Measurements from ENCODE around the gene ADGRA3. TPM values are rescaled to one million over a fixed set of nuclear protein-coding genes. Genes with fewer than 3 reads are reported as not detected.

ADGRA3 gene
- total RNA-seq, 1 experiment from 2014 or later: 56.5 TPM

DNA sequence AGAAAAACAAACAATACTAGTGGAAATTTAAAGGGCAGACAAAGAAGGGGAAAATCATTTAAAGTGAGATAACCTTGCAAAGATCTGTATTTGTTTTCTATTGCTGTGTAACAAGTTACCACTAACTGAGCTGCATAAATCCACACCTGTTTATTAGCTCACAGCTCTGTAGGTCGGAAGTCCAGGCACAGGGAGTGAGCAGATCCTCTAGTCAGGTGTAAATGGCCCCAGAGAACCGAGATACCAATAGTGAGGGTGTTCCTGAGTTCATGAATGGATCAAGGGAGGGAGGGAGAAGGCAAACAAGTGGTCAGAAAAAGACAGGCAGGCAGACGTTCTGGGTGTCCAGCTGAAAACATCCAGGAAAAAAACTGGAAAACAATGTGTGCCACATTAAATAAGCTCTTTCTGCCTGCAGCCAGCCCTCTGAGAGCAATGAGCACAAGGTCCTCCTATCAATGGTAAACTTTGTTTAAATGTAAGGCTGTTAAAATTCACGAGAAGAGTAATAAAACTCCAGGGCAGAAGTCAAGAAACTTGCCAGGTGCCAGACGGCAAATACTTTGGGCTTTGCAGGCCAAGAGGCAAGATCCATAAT lies 25.0 kb downstream of the ADGRA3 start:
- no peak overlapping the region for H3K14ac ChIP-seq (ENCODE audit: insufficient read depth, low read length)
- no peak overlapping the region for H3K4me2 ChIP-seq (ENCODE audit: insufficient read depth, insufficient read length, low read length)
- no peak overlapping the region for H4K91ac ChIP-seq (ENCODE audit: insufficient read length, low read depth, low read length)
- H2BK15ac ChIP-seq (ENCODE audit: low read depth, low read length): no peak overlapping the region
- no CpG with 5 or more reads among the region's 5 CpGs for WGBS (ENCODE audit: extremely low coverage, insufficient read length, low lambda C conversion rate)
- H3K4ac ChIP-seq (ENCODE audit: low read depth, low read length): no peak overlapping the region
- H3K4me1 ChIP-seq (ENCODE audit: insufficient read depth, low read length): peaks cover 6% of the 10 kb centered on the region; the same call in 1 of the 2 replicates
- no peak overlapping the region for H3K9ac ChIP-seq (ENCODE audit: extremely low read depth, insufficient read length, low read length)
- peaks cover 2 to 7% (median 6%) of the 10 kb centered on the region in 3 experiments; a peak in 4 of 7 replicates for H3K36me3 Mint-ChIP-seq (ENCODE audit: insufficient read depth in 1 of 3, low read depth in 3 of 3)
- H3K4me1 Mint-ChIP-seq: peaks cover 43 to 46% of the 10 kb centered on the region in 2 experiments
- no peak overlapping the region for H4K8ac ChIP-seq (replicated peaks; ENCODE audit: insufficient read length, low read depth, low read length)
- peaks cover 3% of the 10 kb centered on the region for H3K79me1 ChIP-seq (ENCODE audit: insufficient read depth, low read depth, low read length, poor library complexity, severe bottlenecking)
- no peak overlapping the region for H3K4me3 Mint-ChIP-seq
- peaks cover 2% of the 10 kb centered on the region for H4K20me1 ChIP-seq (ENCODE audit: control insufficient read depth, insufficient read depth, insufficient read length)
- no peak overlapping the region for H2BK120ac ChIP-seq (ENCODE audit: low read depth, low read length, poor library complexity, severe bottlenecking)
- H3K27me3 ChIP-seq (ENCODE audit: insufficient read depth, low read length): no peaks in the 10 kb centered on the region
- no peak overlapping the region for H3K18ac ChIP-seq (ENCODE audit: insufficient read length, low read depth, low read length)
- no peak overlapping the region for H3K23ac ChIP-seq (ENCODE audit: insufficient read length, low read depth, low read length)
- H3K56ac ChIP-seq (ENCODE audit: insufficient read length, low read depth, low read length): no peak overlapping the region
- no peaks in the 10 kb centered on the region for H3K27me3 Mint-ChIP-seq (ENCODE audit: low read depth)
- H2BK20ac ChIP-seq (ENCODE audit: low read depth, low read length, poor library complexity, severe bottlenecking): no peak overlapping the region
- DNase-seq: no peak
- no peak overlapping the region for H4K5ac ChIP-seq (ENCODE audit: insufficient read length, low read depth, low read length)
- H2AK5ac ChIP-seq (ENCODE audit: insufficient read length, low read length): no peak overlapping the region
- H3T11ph ChIP-seq (ENCODE audit: low read length): no peak overlapping the region
- H2AFZ ChIP-seq (ENCODE audit: low read length): no peak overlapping the region
- H3K27ac Mint-ChIP-seq: peak overlapping the region in 1 of 3 experiments; percentile 62; a peak in 4 of 7 replicates
- no peaks in the 10 kb centered on the region for H3K23me2 ChIP-seq (ENCODE audit: insufficient read length, low read depth, low read length, poor library complexity, severe bottlenecking)
- no peak overlapping the region for H3K27ac ChIP-seq (ENCODE audit: insufficient read length, low read depth, low read length)
- H3K79me2 ChIP-seq (ENCODE audit: insufficient read depth, low read length): peaks cover 29% of the 10 kb centered on the region; the same call in 1 of the 2 replicates
- no peaks in the 10 kb centered on the region for H3K9me3 ChIP-seq (ENCODE audit: control insufficient read depth, low read depth, low read length)
- H2BK5ac ChIP-seq (ENCODE audit: insufficient read length, low read length): no peak overlapping the region
- no peaks in the 10 kb centered on the region for H3K9me3 Mint-ChIP-seq
- TF ChIP-seq, protein P1, sequence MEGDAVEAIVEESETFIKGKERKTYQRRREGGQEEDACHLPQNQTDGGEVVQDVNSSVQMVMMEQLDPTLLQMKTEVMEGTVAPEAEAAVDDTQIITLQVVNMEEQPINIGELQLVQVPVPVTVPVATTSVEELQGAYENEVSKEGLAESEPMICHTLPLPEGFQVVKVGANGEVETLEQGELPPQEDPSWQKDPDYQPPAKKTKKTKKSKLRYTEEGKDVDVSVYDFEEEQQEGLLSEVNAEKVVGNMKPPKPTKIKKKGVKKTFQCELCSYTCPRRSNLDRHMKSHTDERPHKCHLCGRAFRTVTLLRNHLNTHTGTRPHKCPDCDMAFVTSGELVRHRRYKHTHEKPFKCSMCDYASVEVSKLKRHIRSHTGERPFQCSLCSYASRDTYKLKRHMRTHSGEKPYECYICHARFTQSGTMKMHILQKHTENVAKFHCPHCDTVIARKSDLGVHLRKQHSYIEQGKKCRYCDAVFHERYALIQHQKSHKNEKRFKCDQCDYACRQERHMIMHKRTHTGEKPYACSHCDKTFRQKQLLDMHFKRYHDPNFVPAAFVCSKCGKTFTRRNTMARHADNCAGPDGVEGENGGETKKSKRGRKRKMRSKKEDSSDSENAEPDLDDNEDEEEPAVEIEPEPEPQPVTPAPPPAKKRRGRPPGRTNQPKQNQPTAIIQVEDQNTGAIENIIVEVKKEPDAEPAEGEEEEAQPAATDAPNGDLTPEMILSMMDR (conservative IDR thresholded peaks at IDR 0.05): no peak
- no peak overlapping the region for H2BK12ac ChIP-seq (ENCODE audit: insufficient read length, low read depth, low read length)

Measured in H9 (cell line).